AG09309 (cell line): ENCODE data around the gene EHMT1.

Experiments
- DNase-seq: peaks from one replicate; pipeline ENCODE4 v3.0.0-alpha.2; 2010; ENCODE audit warnings: low read depth
- H3K4me3 ChIP-seq: 2 replicates; pipeline ENCODE4 v1.5.1; 2011; ENCODE audit warnings: mild to moderate bottlenecking, low read depth, low read length, moderate library complexity; ENCODE audit not compliant: control insufficient read depth
- TF ChIP-seq, protein P1 (sequence below): IDR thresholded peaks from 2 replicates; pipeline ENCODE4 v1.5.1; 2011; ENCODE audit warnings: mild to moderate bottlenecking, low read depth, low read length, inconsistent platforms; ENCODE audit not compliant: insufficient read depth, control insufficient read depth; ENCODE audit errors: missing control alignments

Gene EHMT1

DNA sequence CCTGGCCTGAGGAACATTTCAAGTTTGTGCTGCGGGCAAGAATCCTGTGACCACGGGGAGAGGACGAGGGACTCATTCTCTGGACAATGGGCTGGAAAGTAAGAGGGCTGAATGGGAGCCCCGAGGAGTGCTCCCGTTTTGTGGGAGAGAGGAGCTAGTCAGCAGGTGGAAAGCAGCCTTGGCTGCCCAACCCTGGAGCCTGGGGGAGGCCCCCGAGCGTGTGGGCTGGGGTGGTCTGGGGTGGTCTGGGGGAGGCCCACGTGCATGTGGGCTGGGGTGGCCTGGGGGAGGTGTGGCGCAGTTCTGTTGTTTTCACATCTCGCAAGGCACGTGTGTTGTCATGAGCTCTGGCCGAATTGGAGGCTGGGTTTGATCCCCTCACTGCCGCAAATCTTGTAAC lies 27.5 kb downstream of the EHMT1 start:
- TF ChIP-seq, protein P1, sequence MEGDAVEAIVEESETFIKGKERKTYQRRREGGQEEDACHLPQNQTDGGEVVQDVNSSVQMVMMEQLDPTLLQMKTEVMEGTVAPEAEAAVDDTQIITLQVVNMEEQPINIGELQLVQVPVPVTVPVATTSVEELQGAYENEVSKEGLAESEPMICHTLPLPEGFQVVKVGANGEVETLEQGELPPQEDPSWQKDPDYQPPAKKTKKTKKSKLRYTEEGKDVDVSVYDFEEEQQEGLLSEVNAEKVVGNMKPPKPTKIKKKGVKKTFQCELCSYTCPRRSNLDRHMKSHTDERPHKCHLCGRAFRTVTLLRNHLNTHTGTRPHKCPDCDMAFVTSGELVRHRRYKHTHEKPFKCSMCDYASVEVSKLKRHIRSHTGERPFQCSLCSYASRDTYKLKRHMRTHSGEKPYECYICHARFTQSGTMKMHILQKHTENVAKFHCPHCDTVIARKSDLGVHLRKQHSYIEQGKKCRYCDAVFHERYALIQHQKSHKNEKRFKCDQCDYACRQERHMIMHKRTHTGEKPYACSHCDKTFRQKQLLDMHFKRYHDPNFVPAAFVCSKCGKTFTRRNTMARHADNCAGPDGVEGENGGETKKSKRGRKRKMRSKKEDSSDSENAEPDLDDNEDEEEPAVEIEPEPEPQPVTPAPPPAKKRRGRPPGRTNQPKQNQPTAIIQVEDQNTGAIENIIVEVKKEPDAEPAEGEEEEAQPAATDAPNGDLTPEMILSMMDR = no peak
- DNase-seq = no peak
- no peak overlapping the region for H3K4me3 ChIP-seq

DNA sequence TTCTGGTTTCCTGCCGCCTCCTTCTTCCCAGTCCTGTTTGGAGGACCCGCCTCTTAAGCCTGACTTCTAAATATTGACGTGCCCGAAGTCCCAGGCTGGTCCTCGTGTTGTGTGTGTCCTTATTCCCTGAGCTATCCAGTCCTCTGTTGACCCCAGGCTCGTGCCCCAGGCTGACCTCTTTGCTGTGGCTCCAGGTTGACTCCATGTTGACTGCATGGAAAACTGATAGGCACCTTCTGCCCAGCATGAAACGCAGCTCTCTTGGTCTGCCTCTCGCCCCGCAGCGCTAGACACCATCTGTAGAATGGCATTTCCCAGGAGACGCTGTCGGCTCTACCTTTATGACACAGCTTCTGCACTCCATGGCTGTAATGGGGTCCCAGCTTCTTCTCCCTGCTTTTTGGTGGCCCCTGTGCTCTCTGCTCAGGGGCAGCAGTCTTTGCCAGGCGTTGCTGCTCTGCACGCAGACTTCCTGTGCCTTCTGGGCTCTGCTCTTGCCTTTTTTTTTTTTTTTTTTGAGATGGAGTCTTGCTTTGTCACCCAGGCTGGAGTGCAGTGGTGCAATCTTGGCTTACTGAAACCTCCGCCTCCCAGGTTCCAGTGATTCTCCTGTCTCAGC lies 28.4 kb downstream of the EHMT1 start:
- H3K4me3 ChIP-seq = no peak overlapping the region
- TF ChIP-seq, protein P1 = no peak
- DNase-seq = no peak

DNA sequence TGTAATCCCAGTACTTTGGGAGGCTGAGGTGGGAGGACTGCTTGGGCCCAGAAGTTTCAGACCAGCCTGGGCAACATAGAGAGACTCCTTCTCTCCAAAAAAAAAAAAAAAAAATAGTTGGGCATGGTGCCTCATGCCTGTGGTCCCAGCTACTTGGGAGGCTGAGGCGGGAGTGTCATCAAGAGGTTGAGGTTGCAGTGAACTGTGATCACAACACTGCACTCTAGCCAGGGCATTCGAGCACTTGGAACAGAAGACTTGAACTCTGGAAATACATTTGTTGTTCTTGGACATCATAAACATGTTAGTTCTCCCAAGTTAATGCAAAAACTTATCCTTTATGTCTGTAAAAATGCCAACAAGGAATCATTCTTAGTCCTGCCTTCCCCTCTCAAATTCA lies 29.6 kb downstream of the EHMT1 start:
- H3K4me3 ChIP-seq = no peak overlapping the region
- TF ChIP-seq, protein P1 = no peak
- DNase-seq = no peak

DNA sequence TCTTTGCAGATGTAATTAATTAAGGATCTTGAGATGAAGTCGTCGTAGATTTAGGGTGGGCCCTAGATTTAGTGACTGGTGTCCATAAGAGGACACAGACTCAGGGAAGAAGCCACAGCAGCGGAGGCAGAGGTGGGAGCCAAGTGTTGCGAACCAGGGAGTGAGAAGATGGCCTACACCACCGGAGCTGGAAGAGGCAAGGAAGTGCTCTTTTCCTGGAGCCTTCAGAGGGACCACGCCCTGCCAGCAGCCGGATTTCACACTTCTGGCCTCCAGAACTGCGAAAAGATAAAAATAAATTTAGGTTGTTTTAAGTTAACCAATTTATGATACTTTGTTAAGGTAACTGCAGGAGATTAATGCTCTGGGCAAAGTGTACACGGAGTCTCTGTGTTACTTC lies 30.7 kb downstream of the EHMT1 start:
- TF ChIP-seq, protein P1 = no peak
- DNase-seq = no peak
- no peak overlapping the region for H3K4me3 ChIP-seq

DNA sequence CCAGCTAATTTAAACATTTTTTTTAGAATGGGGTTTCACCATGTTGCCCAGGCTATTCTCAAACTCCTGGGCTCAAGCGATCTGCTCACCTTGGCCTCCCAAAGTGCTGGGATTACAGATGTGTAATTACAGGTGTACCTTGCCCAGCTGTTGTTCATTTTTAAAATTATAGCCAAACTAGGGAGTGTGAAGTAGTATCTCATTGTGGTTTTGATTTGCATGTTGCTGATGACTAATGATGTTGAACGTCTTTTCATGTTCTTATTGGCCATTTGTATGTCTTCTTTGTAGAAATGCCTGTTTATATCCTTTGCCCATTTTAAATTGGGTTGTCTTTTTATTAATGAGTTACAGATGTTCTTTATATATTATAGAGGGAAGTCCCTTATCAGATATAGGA lies 31.5 kb downstream of the EHMT1 start:
- H3K4me3 ChIP-seq = no peak overlapping the region
- no peak for DNase-seq
- TF ChIP-seq, protein P1 = no peak

DNA sequence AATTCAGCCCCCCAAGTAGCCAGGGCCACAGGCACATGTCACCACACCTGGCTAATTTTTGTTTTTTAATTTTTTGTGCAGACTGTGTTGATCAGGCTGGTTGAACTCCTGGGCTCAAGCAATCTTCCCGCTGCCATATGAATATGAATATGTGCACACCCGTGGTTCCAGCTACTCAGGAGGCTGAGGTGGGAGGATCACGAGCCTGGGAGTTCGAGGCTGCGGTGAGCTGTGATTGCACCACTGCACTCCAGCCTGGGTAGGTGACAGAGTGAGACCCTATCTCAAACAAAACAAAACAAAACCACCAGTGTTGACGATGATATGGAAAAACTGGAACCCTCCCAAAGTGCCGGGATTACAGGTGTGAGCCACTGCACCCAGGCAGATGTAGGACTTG lies 32.0 kb downstream of the EHMT1 start:
- no peak overlapping the region for H3K4me3 ChIP-seq
- TF ChIP-seq, protein P1 = no peak
- no peak for DNase-seq

DNA sequence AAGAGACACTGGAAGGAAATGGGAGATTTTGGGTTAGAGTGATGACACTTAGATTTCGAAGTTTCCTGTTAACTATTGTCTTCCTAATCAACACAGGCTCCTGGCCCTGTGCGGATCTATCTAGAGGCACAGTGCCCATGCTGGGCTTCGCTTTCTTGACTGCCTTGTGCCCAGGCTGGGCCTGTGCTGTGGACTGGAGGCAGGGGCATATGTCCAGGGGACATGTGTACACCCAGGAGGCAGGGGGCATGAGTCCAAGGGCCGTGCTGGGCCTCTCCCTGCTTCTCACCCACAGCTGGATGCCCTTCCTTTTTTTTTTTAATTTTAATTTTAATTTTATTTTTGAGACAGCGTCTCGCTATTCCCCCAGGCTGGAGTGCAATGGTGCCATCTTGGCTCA lies 37.6 kb downstream of the EHMT1 start:
- no peak overlapping the region for H3K4me3 ChIP-seq
- TF ChIP-seq, protein P1 = no peak
- no peak for DNase-seq
